ENCODE results near the gene ITIH4. TPM values are rescaled to one million over a fixed set of nuclear protein-coding genes. Genes with fewer than 3 reads are reported as not detected.

Gene ITIH4
- total RNA-seq, 2 experiments from 2014 or later, result 35.8 to 40.4 TPM

DNA sequence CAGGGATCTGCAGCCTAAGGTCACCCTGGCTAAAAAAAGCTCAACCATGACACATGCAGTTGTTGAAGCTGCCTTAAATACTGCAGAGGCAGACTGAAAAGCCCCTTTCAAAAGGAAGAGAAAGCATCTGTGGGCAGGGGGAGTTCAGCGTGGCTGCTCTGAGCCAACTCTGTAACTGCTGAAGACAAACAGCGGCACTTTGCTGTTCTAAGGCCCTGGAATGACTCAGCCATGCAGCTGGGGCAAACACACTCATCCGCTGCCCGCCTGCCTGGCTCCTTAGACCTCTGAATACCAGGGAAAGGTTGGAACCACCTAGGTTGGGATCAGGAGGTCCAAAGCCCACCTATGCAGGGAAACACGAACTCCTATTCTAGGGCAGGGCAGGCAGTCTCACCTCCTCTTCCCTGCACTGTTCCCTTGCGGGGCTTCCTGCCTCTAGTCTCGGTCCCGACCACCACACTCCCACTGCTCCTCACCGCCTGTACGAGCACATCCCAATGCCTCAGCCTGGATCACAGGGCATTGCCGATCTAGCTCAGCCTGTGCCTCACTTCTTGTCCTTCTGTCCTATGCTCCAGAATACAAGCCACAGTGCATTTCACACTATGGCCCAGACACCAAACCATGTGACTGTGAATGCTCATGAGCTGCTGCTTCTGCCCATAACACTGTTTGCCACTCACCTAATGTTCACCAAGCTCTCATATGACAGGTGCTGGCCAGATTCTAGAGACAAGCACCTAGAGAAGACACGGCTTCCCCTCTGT, 10.9 kb upstream of the ITIH4 start:
- intact Hi-C loops (cut with DNase I, micrococcal nuclease), result no loop called here
- peaks cover 46% of the 10 kb centered on the region for H3K36me3 ChIP-seq (ENCODE audit: insufficient read depth, low read length)
- H3K4me3 ChIP-seq (ENCODE audit: low read length), result no peak overlapping the region
- DNase-seq (no peak), ATAC-seq (ENCODE audit: poor library complexity) (no peak)
- H3K27ac Mint-ChIP-seq, result no peak overlapping the region
- POLR2A ChIA-PET, result no interaction called here
- no peaks in the 10 kb centered on the region for H3K9me3 Mint-ChIP-seq
- H3K4me1 ChIP-seq (ENCODE audit: insufficient read depth, low read length), result peaks cover 21% of the 10 kb centered on the region
- TF ChIP-seq, protein P1, sequence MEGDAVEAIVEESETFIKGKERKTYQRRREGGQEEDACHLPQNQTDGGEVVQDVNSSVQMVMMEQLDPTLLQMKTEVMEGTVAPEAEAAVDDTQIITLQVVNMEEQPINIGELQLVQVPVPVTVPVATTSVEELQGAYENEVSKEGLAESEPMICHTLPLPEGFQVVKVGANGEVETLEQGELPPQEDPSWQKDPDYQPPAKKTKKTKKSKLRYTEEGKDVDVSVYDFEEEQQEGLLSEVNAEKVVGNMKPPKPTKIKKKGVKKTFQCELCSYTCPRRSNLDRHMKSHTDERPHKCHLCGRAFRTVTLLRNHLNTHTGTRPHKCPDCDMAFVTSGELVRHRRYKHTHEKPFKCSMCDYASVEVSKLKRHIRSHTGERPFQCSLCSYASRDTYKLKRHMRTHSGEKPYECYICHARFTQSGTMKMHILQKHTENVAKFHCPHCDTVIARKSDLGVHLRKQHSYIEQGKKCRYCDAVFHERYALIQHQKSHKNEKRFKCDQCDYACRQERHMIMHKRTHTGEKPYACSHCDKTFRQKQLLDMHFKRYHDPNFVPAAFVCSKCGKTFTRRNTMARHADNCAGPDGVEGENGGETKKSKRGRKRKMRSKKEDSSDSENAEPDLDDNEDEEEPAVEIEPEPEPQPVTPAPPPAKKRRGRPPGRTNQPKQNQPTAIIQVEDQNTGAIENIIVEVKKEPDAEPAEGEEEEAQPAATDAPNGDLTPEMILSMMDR (IDR thresholded peaks at IDR 0.05), result no peak
- H3K27me3 Mint-ChIP-seq, result no peaks in the 10 kb centered on the region
- no peaks in the 10 kb centered on the region for H3K27me3 ChIP-seq (ENCODE audit: control insufficient read depth in 1 of 2, insufficient read depth in 2 of 2, low read length in 2 of 2)
- CTCF ChIA-PET, result no interaction called here
- H3K9me3 ChIP-seq (ENCODE audit: control insufficient read depth in 1 of 2, insufficient read depth in 1 of 2, low read length in 2 of 2), result no peaks in the 10 kb centered on the region
- peaks cover 35% of the 10 kb centered on the region for H3K4me1 Mint-ChIP-seq (ENCODE audit: low read depth)
- H3K27ac ChIP-seq (ENCODE audit: low read depth in 1 of 2, low read length in 2 of 2), result no peak overlapping the region
- peaks cover 59% of the 10 kb centered on the region for H3K36me3 Mint-ChIP-seq (ENCODE audit: low read depth)
- no peak overlapping the region for H3K4me3 Mint-ChIP-seq

- no peak overlapping the region for H3K27ac Mint-ChIP-seq
- H3K4me1 Mint-ChIP-seq (ENCODE audit: low read depth), result peaks cover 33% of the 10 kb centered on the region
- Histone ChIP-seq H3K27me3 (ENCODE audit: control insufficient read depth in 1 of 2, insufficient read depth in 2 of 2, low read length in 2 of 2) (no peaks in the 10 kb centered on the region), H3K9me3 (ENCODE audit: control insufficient read depth in 1 of 2, insufficient read depth in 1 of 2, low read length in 2 of 2) (no peaks in the 10 kb centered on the region), H3K27ac (ENCODE audit: low read depth in 1 of 2, low read length in 2 of 2) (no peak overlapping the region), H3K4me3 (ENCODE audit: low read length) (no peak overlapping the region), H3K4me1 (ENCODE audit: insufficient read depth, low read length) (peaks cover 21% of the 10 kb centered on the region), H3K36me3 (ENCODE audit: insufficient read depth, low read length) (peaks cover 56% of the 10 kb centered on the region)
- TF ChIP-seq, protein P1 (IDR thresholded peaks at IDR 0.05), result no peak
- ATAC-seq (ENCODE audit: poor library complexity) (no peak), DNase-seq (no peak)
- H3K36me3 Mint-ChIP-seq (ENCODE audit: low read depth), result peaks cover 58% of the 10 kb centered on the region
- H3K4me3 Mint-ChIP-seq, result no peak overlapping the region
- ChIA-PET POLR2A (no interaction called here), CTCF (no interaction called here)
- H3K9me3 Mint-ChIP-seq, result no peaks in the 10 kb centered on the region
- H3K27me3 Mint-ChIP-seq, result no peaks in the 10 kb centered on the region
- intact Hi-C loops (cut with DNase I, micrococcal nuclease), result no loop called here
Measured at GRCh38 chr3:52839892-52840545, 9.5 kb upstream of the ITIH4 start.

GRCh38 chr3:52839268-52839575, 8.8 kb upstream of the ITIH4 start:
- Histone ChIP-seq H3K36me3 (ENCODE audit: insufficient read depth, low read length) (peaks cover 57% of the 10 kb centered on the region), H3K27ac (ENCODE audit: low read depth in 1 of 2, low read length in 2 of 2) (no peak overlapping the region), H3K27me3 (ENCODE audit: control insufficient read depth in 1 of 2, insufficient read depth in 2 of 2, low read length in 2 of 2) (no peaks in the 10 kb centered on the region), H3K4me1 (ENCODE audit: insufficient read depth, low read length) (peaks cover 21% of the 10 kb centered on the region), H3K9me3 (ENCODE audit: control insufficient read depth in 1 of 2, insufficient read depth in 1 of 2, low read length in 2 of 2) (no peaks in the 10 kb centered on the region), H3K4me3 (ENCODE audit: low read length) (no peak overlapping the region)
- H3K27ac Mint-ChIP-seq, result no peak overlapping the region
- no peaks in the 10 kb centered on the region for H3K27me3 Mint-ChIP-seq
- DNase-seq, result no peak
- ChIA-PET CTCF (no interaction called here), POLR2A (interaction anchor here (0.9 to 2.1 kb wide), 3 partner anchors 54 to 98 kb away, joined by 3 to 7 read pairs (median 3); partner anchors contain the start of gene NEK4)
- no peak overlapping the region for H3K4me3 Mint-ChIP-seq
- intact Hi-C loops (cut with DNase I, micrococcal nuclease), result no loop called here
- no peaks in the 10 kb centered on the region for H3K9me3 Mint-ChIP-seq
- ATAC-seq (ENCODE audit: poor library complexity), result no peak
- TF ChIP-seq, protein P1 (IDR thresholded peaks at IDR 0.05), result no peak
- peaks cover 25% of the 10 kb centered on the region for H3K4me1 Mint-ChIP-seq (ENCODE audit: low read depth)
- H3K36me3 Mint-ChIP-seq (ENCODE audit: low read depth), result peaks cover 55% of the 10 kb centered on the region

All from CD4-positive, alpha-beta T cell (primary cell).